GM13976 (cell line): ENCODE results near the gene LSM2.
"Not testable (repeated sequence)": the region's sequence is repeated elsewhere in the genome, so short reads cannot be mapped to it uniquely, and the experiment has no call there.

Experiments
- DNase-seq: peaks from one replicate; pipeline ENCODE4 v3.0.0; 2012; ENCODE audit warnings: low spot score
- CTCF ChIP-seq: IDR thresholded peaks from 2 replicates; pipeline ENCODE4 v1.5.1; 2012; ENCODE audit warnings: borderline replicate concordance, mild to moderate bottlenecking; ENCODE audit not compliant: insufficient read depth; ENCODE audit errors: extremely low read depth, missing control alignments, control extremely low read depth
- in situ Hi-C: fragments of 300-500 bp; cut with MboI; formaldehyde crosslinking; loops from one replicate; pipeline ENCODE4 v1.12.0; 2022; ENCODE audit warnings: low sequenced_read_pairs, mixed read lengths, inconsistent platforms; ENCODE audit not compliant: unreplicated experiment

Gene LSM2

DNA sequence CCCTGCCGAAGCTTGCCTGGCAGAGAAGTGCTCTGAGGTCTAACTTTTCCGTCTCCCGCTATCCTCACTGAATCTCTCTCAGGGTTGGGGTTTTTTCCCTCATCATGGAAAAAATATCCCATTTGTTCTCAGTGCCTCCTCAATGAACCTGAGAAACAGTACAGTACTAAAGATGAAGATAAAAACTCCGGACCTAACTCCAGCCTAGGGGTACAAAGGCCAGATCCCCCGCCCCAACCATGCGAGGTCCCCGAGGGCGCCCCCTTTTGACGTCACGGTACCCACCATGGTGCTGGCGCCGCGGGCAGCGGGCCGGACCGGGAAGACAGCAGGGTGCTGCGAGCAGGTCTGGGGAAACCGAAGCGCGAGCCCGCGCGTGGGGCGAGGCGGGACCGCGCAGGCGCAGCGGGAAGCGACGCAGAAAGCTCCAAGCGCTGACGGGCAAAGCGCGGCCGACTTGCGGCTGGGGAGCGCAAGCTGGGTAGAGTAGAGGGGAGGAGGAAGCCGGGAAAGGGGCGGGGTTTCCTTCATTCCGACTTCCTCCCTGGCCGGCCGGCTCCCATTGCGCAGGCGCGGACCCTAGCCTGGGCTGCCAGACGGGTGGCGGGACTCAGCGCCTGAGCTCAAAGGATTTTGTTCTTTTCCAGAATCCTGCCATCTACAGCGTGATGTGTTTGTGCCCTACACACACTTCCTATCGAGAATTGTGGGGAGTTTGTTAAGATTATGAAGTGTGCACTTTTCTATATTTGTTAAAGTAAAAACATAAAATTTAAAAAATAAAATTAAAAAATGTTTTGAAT, at the start of gene LSM2:
LSM2 (minus strand) TSS at position 497 of the 803 bp plus-strand sequence; CDS start at position 288, 209 bp downstream.
- in situ Hi-C loops: no loop called here
- DNase-seq: peak; percentile 100
- no peak for TF ChIP-seq CTCF

- DNase-seq, in situ Hi-C loops: not testable (repeated sequence)
These were observed 45.4 kb upstream of the LSM2 start for GRCh38 chr6:31851980-31852718.

DNA sequence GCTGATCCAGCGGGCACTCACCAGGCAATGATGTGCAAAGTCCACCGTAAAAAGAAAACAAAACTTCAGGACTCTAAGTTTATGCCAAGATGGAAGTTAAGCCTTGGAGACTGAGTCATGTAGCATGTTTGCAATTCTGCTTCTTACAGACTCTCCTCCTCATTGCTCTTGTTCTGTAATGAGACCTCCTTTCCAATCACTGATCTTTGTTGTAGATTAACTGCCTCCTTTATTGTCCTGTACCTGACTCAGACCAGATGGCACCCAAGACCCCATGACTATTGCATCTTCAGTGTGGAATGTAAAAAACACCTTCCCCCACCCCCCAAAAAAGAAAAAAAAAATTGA, 44.7 kb upstream of the LSM2 start:
- in situ Hi-C loops: no loop called here
- no peak for TF ChIP-seq CTCF
- no peak for DNase-seq

DNA sequence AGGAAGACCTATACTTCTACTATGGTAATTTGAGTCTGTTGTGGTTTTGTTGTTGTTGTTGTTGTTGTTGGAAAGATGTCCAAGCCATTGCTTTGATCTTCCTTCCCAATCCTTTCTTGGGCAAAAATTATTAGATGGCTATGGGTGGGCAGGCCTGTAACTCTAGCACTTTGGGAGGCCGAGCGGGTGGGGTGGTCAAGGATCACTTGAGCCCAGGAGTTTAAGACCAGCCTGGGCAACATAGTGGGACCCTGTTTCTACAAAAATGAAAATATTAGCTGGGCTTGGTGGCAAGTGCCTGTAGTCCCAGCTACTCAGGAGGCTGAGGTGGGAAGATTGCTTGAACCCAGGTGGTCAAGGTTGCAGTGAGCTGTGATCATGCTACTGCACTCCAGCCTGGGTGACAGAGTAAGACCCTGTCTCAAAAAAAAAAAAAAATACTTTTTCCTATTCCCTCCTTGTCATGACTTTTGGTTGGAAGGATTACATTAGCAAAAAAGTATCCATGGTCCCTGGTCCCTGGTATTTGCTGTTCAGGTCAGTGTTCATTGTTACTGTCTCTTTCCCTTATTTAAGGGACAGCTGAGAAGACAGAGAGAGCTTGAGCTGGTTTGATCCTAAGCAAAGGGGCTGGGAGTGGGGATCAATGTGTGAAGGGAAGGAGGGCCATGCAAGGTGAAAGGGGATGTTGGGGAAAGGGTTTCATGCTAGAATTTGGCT, 44.2 kb upstream of the LSM2 start:
- in situ Hi-C loops: no loop called here
- no peak for DNase-seq
- TF ChIP-seq CTCF: no peak

- no peak for TF ChIP-seq CTCF
- in situ Hi-C loops: no loop called here
- no peak for DNase-seq
These were observed 40.7 kb upstream of the LSM2 start for GRCh38 chr6:31847276-31847978.

DNA sequence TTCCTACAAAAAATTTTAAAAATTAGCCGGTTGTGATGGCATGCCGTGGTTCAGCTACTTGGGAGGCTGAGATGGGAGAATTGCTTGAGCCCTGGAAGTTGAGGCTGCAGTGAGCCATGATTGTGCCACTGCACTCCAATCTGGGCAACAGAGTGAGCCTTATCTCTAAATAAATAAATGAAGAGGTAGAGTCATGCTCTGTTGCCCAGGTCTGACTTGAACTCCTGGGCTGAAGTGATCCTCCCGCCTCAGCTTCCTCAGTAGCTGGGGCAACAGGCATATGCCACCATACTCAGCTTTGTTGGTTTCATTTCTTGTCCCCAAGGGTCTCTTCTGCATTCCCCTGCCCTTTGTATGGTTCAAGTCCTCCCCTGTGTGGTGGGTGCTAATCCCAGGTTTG, 37.7 kb upstream of the LSM2 start:
- no peak for TF ChIP-seq CTCF
- DNase-seq: no peak
- in situ Hi-C loops: no loop called here
